HG02870 (cell line): ENCODE measurements around the gene RPL10.
"Not testable (repeated sequence)": the region's sequence is repeated elsewhere in the genome, so short reads cannot be mapped to it uniquely, and the experiment has no call there.

Source experiments
- ATAC-seq: cut with Tn5 transposase; IDR thresholded peaks from one replicate; pipeline ENCODE4 v1.9.1; 2021; ENCODE audit warnings: mild to moderate bottlenecking, moderate library complexity; ENCODE audit not compliant: unreplicated experiment

Gene RPL10

DNA sequence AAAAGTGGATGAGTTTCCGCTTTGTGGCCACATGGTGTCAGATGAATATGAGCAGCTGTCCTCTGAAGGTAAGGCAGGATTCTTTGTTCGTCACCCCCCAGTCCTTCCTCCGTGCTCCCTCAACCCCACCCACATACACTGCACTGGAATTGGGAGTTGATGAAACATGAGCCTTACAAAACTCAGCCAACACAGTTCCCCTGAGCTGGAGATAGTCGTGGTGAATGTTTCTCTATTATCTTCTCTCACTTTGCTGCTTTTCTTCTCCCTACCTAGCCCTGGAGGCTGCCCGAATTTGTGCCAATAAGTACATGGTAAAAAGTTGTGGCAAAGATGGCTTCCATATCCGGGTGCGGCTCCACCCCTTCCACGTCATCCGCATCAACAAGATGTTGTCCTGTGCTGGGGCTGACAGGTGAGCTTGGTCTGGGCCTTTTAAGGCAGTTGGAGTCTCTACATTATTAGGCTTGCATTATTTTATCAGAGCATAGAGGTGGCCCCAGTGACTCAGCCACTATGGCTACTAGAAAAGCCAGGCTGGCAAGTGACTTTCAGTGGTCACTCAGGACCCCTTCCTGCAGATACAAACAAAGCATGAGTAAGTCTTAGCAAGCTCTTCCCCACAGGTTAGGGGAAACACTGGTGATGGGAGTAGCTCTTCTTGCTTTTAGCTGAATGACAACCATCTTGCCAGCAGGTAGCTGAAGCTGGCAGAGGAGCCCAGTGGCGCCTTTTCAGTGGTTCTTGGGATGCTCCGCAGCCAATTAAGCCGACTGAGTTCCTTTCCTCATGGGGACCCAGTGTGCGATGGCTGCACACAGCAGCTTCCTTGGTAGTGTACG is 1.6 kb downstream of the RPL10 start:
- ATAC-seq, result no peak

DNA sequence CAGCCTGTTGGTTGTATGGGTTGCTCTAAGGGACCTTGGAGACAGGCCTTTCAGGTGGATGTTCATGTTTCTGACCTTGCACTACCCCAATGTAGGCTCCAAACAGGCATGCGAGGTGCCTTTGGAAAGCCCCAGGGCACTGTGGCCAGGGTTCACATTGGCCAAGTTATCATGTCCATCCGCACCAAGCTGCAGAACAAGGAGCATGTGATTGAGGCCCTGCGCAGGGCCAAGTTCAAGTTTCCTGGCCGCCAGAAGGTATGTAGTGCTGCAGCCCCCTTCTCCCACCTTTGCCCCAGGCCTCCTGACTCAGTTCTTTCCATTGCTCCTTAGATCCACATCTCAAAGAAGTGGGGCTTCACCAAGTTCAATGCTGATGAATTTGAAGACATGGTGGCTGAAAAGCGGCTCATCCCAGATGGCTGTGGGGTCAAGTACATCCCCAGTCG is 2.2 kb downstream of the RPL10 start:
- not testable (repeated sequence) for ATAC-seq

GRCh38 chrX:154401045-154401799 is 3.0 kb downstream of the RPL10 start:
- no peak for ATAC-seq

DNA sequence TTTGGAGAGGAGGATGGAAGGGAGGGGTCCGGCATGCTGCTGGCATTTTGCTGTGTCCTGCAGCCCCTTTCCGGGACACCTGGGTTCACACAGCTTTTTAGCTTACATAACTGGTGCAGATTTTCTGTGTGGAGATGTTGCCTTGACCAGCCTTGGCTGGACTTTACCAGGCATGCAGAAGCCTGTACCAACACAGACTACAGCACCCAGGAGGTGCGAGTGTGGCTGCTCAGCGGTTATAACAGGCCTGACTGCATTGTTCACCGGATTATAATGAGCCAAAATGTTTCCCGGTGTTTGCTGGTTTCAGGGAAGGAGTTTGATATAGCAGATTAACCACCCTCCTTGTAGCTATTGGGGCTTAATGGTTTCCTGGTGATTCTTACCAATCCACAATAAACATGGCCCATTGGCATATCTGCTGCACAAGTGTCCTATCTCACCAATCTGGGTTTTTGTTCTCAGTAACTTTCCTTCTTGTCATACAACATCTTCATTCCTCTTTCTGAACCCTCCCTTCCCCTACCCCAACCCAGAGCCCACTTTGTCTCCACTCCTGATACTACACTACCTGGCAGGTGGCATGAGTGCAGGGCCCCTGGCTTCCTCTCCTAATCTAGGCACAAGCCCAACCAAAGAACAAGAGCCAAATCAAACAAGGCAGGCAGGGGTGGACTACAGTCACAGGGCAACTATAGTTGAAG is 3.9 kb downstream of the RPL10 start:
- no peak for ATAC-seq

DNA sequence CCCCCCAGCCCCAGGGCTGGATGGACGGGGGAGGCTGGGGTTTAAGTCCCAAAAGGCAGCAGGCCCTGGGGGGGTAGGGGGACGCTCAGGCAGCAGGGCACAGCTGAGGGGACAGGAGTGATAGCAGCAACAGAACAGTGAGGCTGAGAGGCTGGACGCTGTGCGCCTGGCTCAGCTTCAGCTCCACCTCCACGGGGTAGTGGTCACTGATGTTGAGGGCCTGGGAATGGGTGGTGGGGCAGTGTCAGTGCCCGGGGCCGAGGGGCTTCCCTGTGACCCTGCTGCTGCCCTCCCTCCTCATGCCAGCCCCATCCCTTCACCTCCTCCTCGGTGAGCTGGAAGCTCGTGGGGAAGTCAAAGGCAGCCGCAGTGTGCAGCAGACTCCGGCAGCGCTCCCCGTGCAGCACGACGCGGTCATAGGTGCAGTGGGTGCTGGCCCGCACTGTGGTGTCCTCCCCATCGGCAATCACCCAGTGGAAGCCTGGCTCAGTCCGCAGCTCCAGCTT is 4.5 kb downstream of the RPL10 start:
- no peak for ATAC-seq

DNA sequence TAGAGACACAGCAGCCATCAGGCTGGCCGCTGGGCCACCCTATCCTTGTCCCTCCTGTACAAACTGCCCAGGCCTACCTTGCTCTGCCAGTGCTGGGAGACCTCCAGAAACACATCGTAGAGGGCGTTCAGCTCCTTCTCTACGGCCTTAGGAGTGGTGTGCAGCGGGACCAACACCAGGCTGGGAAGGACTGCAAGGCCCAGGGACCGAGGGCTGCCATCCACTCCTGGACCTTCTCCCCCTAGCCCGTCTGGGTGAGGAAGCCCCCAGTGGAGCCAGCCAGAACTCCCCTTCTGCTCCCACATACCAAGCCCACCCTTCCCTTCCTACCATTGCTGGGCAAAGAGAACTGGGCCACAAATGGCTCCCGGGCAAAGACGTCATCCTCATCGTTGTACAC is 5.0 kb downstream of the RPL10 start:
- no peak for ATAC-seq

GRCh38 chrX:154403858-154404257 is 5.7 kb downstream of the RPL10 start:
- ATAC-seq, result no peak

DNA sequence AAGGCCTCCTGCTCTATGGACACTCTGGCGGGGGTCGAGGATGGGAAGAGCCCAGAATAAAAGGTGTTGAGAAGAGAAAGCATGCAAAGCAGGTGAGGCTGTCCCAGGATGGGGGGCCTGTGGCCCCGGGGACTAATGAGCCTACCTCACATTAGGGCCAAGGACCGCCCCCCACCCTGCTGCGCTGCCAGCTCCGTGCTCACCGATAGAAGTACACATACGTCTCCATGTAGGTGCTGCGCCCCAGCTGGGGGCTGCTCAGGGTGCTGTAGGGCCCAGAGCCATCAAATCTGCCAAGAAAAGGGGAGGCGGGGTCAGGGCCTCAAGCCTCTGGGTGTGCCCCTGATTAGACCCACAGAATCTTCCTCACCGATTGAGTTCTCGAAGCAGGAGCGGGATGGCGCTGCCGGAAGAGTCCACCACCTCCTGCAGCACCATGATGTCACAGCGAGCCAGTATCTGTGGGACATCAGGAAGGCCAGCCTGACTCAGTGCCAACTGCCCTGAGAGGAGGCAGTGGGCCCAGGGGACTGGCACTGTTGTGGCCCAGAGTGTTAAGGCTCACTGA is 6.5 kb downstream of the RPL10 start:
- ATAC-seq, result no peak

GRCh38 chrX:154408659-154409221 is 10.6 kb downstream of the RPL10 start:
- ATAC-seq, result no peak

GRCh38 chrX:154409222-154409871 is 11.2 kb downstream of the RPL10 start, which contains the start of gene DNASE1L1:
TSS of gene DNASE1L1 (minus strand) at chrX:154409254. CDS start at chrX:154405568, 3,686 bp downstream.
- no peak for ATAC-seq

DNA sequence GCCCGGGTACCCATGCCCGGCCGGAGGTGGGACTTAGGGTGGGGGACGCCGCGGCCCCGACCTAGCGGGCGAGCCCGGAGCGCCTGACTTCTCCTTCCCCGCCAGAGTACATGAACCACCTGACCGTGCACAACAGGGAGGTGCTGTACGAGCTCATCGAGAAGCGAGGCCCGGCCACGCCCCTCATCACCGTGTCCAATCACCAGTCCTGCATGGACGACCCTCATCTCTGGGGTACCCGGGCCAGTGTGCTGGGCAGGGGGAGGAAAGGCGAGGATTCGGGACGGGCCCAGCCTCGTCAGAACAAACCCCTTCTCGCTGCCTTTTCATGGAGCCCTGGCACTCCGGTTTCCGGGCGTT is 13.8 kb downstream of the RPL10 start:
- ATAC-seq, result peak; percentile 54

DNA sequence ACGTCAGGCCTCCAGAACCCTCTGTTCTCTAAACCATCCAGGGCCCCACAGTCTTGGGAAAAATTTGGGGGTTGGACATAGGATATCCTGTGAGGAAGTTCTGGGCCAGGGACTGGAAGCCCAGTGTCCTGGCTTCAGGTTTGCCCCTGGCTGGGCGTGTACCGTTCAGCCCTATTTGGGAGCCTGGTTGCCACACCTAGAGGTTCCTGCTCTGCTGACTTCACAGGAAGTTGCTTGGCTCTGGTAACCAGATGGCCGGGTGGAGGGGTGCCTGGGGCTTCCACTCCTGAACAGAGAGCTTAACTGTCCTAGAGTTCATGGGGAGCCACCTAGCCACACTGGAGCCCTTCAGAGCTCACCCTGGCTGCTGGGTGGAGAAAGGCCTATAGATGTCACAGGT is 14.3 kb downstream of the RPL10 start:
- no peak for ATAC-seq

DNA sequence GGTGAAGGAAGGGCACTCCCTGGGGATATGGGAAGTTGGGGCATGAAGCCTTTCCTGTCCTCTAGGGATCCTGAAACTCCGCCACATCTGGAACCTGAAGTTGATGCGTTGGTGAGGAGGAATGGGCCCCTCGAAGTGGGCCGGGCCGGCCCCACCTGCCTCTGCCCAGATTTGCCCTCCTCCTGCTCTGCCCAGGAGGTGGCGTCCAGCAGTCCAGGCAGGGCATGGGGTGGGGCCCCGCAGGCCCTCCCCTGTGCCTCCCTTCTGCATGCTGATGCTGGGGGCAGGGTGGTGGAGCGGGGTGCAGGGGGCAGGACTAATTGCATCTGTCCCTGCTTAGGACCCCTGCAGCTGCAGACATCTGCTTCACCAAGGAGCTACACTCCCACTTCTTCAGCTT is 15.0 kb downstream of the RPL10 start:
- ATAC-seq, result no peak

- ATAC-seq, result no peak
These were observed 19.0 kb downstream of the RPL10 start for GRCh38 chrX:154417157-154417556.

- no peak for ATAC-seq
These were observed 21.0 kb downstream of the RPL10 start for GRCh38 chrX:154419189-154419588.

DNA sequence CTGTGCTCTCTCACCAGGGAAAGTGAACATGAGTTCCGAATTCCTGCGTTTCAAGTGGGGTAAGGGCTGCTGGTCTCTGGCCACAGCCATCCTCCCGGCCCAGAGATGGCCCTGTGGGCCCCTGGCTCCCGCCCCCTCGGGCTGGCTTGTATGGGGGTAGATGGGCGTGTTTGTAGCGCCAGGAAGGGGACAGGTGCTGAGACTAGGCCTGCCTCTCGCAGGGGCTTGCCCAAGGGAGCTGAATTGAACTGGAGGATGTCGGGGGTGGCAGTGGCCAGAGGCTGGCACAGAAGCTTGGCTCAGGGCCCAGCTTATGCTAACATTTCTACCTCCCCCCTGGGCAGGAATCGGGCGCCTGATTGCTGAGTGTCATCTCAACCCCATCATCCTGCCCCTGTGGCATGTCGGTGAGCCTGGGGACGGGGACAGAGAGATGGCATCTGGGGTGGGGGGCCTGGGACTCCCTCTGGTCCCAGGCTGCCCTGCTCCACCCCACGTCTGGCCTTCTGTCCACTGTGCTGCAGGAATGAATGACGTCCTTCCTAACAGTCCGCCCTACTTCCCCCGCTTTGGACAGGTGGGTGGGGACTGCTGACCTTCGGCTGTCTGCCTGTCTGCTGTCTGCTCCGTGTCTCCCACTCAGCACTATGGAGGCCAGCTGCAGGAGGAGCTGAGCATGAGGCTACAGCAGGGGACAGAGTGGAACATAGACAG is 21.7 kb downstream of the RPL10 start:
- no peak for ATAC-seq

- no peak for ATAC-seq
These were observed 22.2 kb downstream of the RPL10 start for GRCh38 chrX:154420402-154420756.

GRCh38 chrX:154426916-154427770 is 29.0 kb downstream of the RPL10 start:
- ATAC-seq, result no peak
